HT1080 (cell line): ENCODE data around the gene EDA. TPM values are rescaled to one million over a fixed set of nuclear protein-coding genes. Genes with fewer than 3 reads are reported as not detected.

ENCODE experiments used
- DNase-seq: peaks from one replicate; pipeline ENCODE4 v3.0.0-alpha.2; 2015; ENCODE audit warnings: low read depth
- small RNA-seq: library from RNA; depleted of rRNA; stranded (forward); fragments of <200 nt; gene quantifications from one replicate; pipeline ENCODE3, GENCODE V24; 2014
- total RNA-seq: library from RNA; depleted of rRNA; stranded (reverse); fragments of >200 nt; shearing (Covaris generic); gene quantifications from 2 replicates; pipeline ENCODE4 v1.2.3, GENCODE V29; 2014; rRNA removed

Gene EDA
- total RNA-seq, 1 experiment from 2014 or later, result 2.4 TPM

- DNase-seq, result no peak
These were observed 446.2 kb downstream of the EDA start, which contains the start of gene OTUD6A for GRCh38 chrX:70062076-70062475. Gene OTUD6A (plus strand): TSS chrX:70062457. CDS start chrX:70062525, 68 bp downstream.

- no peak for DNase-seq
These were observed 447.1 kb downstream of the EDA start for GRCh38 chrX:70062961-70063550.

- no peak for DNase-seq
These were observed 450.7 kb downstream of the EDA start for GRCh38 chrX:70066646-70067045.

GRCh38 chrX:70079297-70079696, 463.4 kb downstream of the EDA start:
- DNase-seq, result no peak

- no peak for DNase-seq
These were observed 464.0 kb downstream of the EDA start for GRCh38 chrX:70079870-70080269.

- no peak for DNase-seq
These were observed 466.8 kb downstream of the EDA start for GRCh38 chrX:70082723-70083122.

- DNase-seq, result no peak
These were observed 468.8 kb downstream of the EDA start for GRCh38 chrX:70084592-70085240.

GRCh38 chrX:70087857-70088630, 472.1 kb downstream of the EDA start:
- peak; percentile 45 for DNase-seq

GRCh38 chrX:70088751-70089150, 472.8 kb downstream of the EDA start:
- no peak for DNase-seq

Small RNAs within 50 kb of the gene (small RNA-seq; reads per million reads assigned to genes)
- not detected for gene MIR676
- 0.98 reads per million, percentile 73 among the genes with 10 or more reads in this experiment for gene RF00012

Other genes with a start within 250 kb of the EDA start
- gene NALF2, start 111.8 kb upstream of the EDA start, total RNA-seq, result 3.4 and 5.0 TPM in 2 replicates